HEK293 (cell line): Measurements from ENCODE around the gene HOXD12.

Experiments used
- CTCF ChIA-PET: fragments of 350-600 bp; formaldehyde crosslinking; extraction: SDS; loops from one replicate; lab custom pipeline; 2021; ENCODE audit warnings: antibody characterized with exemption; lab: Yijun Ruan, JAX
- POLR2A ChIA-PET: fragments of 300-600 bp; formaldehyde crosslinking; extraction: SDS; loops from one replicate; lab custom pipeline; 2020; ENCODE audit warnings: antibody characterized with exemption, inconsistent platforms; lab: Yijun Ruan, JAX
- H3K27ac ChIP-seq: fragments of 200-500 bp; sonication (Bioruptor generic); 2 replicates; pipeline ENCODE4 v1.5.1; 2014; ENCODE audit warnings: low read depth, low read length, control low read depth, inconsistent platforms; ENCODE audit errors: extremely low read depth
- H3K36me3 ChIP-seq, 2 experiments: fragments of 200-500 bp in 1 of 2; sonication (Bioruptor generic) in 1 of 2; 1 replicate in 1 of 2; 2 replicates in 1 of 2; pipeline ENCODE4 v1.5.1; 2014 to 2017; ENCODE audit warnings: inconsistent platforms in 2 of 2, low read length in 2 of 2; ENCODE audit not compliant: control insufficient read depth in 2 of 2, insufficient read depth in 1 of 2
- H3K4me1 ChIP-seq: fragments of 200-500 bp; sonication (Bioruptor generic); 2 replicates; pipeline ENCODE4 v1.5.1; 2014; ENCODE audit warnings: mild to moderate bottlenecking, low read length, inconsistent platforms; ENCODE audit not compliant: control insufficient read depth, insufficient read depth
- H3K4me3 ChIP-seq: 2 replicates; pipeline ENCODE4 v1.5.1; 2011; ENCODE audit warnings: low read depth, mild to moderate bottlenecking, control low read depth, low read length, moderate library complexity
- H3K9me3 ChIP-seq: fragments of 200-500 bp; sonication (Bioruptor generic); 2 replicates; pipeline ENCODE4 v1.5.1; 2014; ENCODE audit warnings: low read depth, low read length, inconsistent platforms; ENCODE audit not compliant: control insufficient read depth, insufficient read depth
- GLIS1 ChIP-seq: fragments of 450-650 bp; formaldehyde crosslinking; IDR thresholded peaks from 2 replicates; pipeline ENCODE4 v1.5.1; 2016; ENCODE audit warnings: missing biosample characterization, missing genetic modification characterization
- HOXA7 ChIP-seq: sonication (generic); formaldehyde crosslinking; IDR thresholded peaks from 2 replicates; pipeline ENCODE4 v1.8.1; 2022; ENCODE audit warnings: missing genetic modification reagents, borderline replicate concordance
- IKZF3 ChIP-seq: fragments of 450-650 bp; IDR thresholded peaks from 2 replicates; pipeline ENCODE4 v1.5.0; 2018; ENCODE audit warnings: missing biosample characterization, mild to moderate bottlenecking, missing genetic modification characterization, moderate library complexity
- KLF7 ChIP-seq: fragments of 450-650 bp; formaldehyde crosslinking; IDR thresholded peaks from 2 replicates; pipeline ENCODE4 v1.5.1; 2016; ENCODE audit warnings: missing biosample characterization, missing genetic modification characterization, borderline replicate concordance
- OVOL3 ChIP-seq: fragments of 450-650 bp; formaldehyde crosslinking; IDR thresholded peaks from 2 replicates; pipeline ENCODE4 v1.5.1; 2016; ENCODE audit warnings: missing biosample characterization, missing genetic modification characterization
- SALL2 ChIP-seq: fragments of 450-650 bp; formaldehyde crosslinking; IDR thresholded peaks from 2 replicates; pipeline ENCODE4 v1.5.0; 2017; ENCODE audit warnings: missing biosample characterization, mild to moderate bottlenecking, missing genetic modification characterization, borderline replicate concordance
- SCRT2 ChIP-seq: fragments of 450-650 bp; formaldehyde crosslinking; IDR thresholded peaks from 2 replicates; pipeline ENCODE4 v1.5.1; 2016; ENCODE audit warnings: missing biosample characterization, missing genetic modification characterization
- ZIC2 ChIP-seq: fragments of 450-650 bp; formaldehyde crosslinking; IDR thresholded peaks from 2 replicates; pipeline ENCODE4 v1.5.1; 2016; ENCODE audit warnings: missing biosample characterization, missing genetic modification characterization
- ZNF174 ChIP-seq: fragments of 450-650 bp; formaldehyde crosslinking; IDR thresholded peaks from 2 replicates; pipeline ENCODE4 v1.5.0; 2017; ENCODE audit warnings: missing biosample characterization, mild to moderate bottlenecking, missing genetic modification characterization
- ZNF19 ChIP-seq: fragments of 450-650 bp; formaldehyde crosslinking; IDR thresholded peaks from 2 replicates; pipeline ENCODE4; 2016; ENCODE audit warnings: missing biosample characterization, missing genetic modification characterization, low read depth
- ZNF211 ChIP-seq: fragments of 450-650 bp; formaldehyde crosslinking; IDR thresholded peaks from 2 replicates; pipeline ENCODE4 v1.5.1; 2016; ENCODE audit warnings: low read depth, missing biosample characterization, missing genetic modification characterization
- ZNF350 ChIP-seq: fragments of 450-650 bp; formaldehyde crosslinking; IDR thresholded peaks from 2 replicates; pipeline ENCODE4 v1.5.0; 2017; ENCODE audit warnings: missing biosample characterization, mild to moderate bottlenecking, missing genetic modification characterization
- ZNF362 ChIP-seq: fragments of 450-650 bp; formaldehyde crosslinking; IDR thresholded peaks from 2 replicates; pipeline ENCODE4 v1.5.1; 2016; ENCODE audit warnings: missing biosample characterization, missing genetic modification characterization
- ZNF558 ChIP-seq: fragments of 450-650 bp; formaldehyde crosslinking; IDR thresholded peaks from 2 replicates; pipeline ENCODE4 v1.5.1; 2016; ENCODE audit warnings: missing biosample characterization, missing genetic modification characterization
- ZNF561 ChIP-seq: fragments of 450-650 bp; IDR thresholded peaks from 2 replicates; pipeline ENCODE4 v1.5.1; 2018; ENCODE audit warnings: missing biosample characterization, missing genetic modification characterization, borderline replicate concordance
- ZNF610 ChIP-seq: fragments of 450-650 bp; formaldehyde crosslinking; IDR thresholded peaks from 2 replicates; pipeline ENCODE4 v1.5.1; 2016; ENCODE audit warnings: missing biosample characterization, missing genetic modification characterization, borderline replicate concordance
- ZNF626 ChIP-seq: fragments of 450-650 bp; sonication (Bioruptor Pico); formaldehyde crosslinking; IDR thresholded peaks from 2 replicates; pipeline ENCODE4 v1.5.1; 2018; ENCODE audit warnings: missing biosample characterization, missing genetic modification characterization, inconsistent platforms
- ZNF629 ChIP-seq: fragments of 450-650 bp; formaldehyde crosslinking; IDR thresholded peaks from 2 replicates; pipeline ENCODE4 v1.5.1; 2017; ENCODE audit warnings: missing biosample characterization, missing genetic modification characterization
- ZNF660 ChIP-seq: fragments of 450-650 bp; IDR thresholded peaks from 2 replicates; pipeline ENCODE4 v1.5.1; 2018; ENCODE audit warnings: missing biosample characterization, mild to moderate bottlenecking, missing genetic modification characterization
- ZNF837 ChIP-seq: fragments of 450-650 bp; formaldehyde crosslinking; IDR thresholded peaks from 2 replicates; pipeline ENCODE4 v1.5.1; 2016; ENCODE audit warnings: missing biosample characterization, missing genetic modification characterization
- TF ChIP-seq, protein P1 (sequence below): fragments of 450-650 bp; IDR thresholded peaks from 2 replicates; pipeline ENCODE4 v1.5.1; 2018; ENCODE audit warnings: missing biosample characterization, missing genetic modification characterization

Gene HOXD12

DNA sequence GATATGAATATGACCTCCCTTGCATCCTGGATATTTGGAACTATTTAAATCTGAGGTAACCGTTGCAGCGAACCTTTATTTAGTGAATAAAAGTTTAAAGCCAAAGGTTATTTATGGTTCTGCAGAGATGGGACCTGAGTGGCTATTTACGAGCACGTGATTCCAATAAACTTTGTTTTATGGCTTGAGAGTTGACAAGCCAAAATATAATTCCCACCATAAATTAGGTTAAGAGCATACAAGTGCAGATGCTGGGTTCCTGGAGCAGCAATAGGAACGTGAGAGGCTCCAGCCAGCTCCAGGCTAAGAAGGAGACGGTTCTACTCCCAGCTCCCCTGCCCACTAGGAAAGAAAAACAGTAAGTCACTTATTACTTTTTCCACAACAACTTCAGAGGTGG, 46.5 kb downstream of the HOXD12 start (continued):
- TF ChIP-seq IKZF3 (tag by site-specific recombination), result peak; percentile 67; the same call in 1 of the 2 replicates
- no peak for TF ChIP-seq ZNF837 (tag by site-specific recombination)
- no peak for TF ChIP-seq GLIS1 (tag by site-specific recombination)
- TF ChIP-seq, all 188 proteins: peak for 21

DNA sequence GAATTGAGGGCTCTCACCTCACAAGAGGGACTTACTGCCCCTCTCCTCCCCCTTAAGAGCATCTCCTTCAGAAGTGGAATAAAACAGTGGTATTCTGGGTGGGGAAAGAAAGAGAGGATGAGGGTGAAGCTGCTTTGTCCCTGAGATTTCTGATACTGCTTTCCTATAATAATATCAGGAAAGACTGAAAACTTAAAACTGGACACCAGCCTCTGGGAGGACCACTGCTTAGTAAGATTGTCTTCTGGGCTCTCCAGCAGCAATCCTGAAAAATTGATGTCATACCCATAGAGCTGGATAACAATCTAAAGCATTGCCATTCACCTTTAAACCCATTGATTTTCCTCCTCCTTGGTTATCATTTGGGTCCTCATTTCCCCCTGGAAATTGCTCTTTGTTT, 47.0 kb downstream of the HOXD12 start:
- Histone ChIP-seq H3K27ac (peak overlapping the region; percentile 29; the same call in 1 of the 2 replicates), H3K9me3 (no peaks in the 10 kb centered on the region), H3K4me1 (peaks cover 15% of the 10 kb centered on the region), H3K4me3 (no peak overlapping the region), H3K36me3 (peaks cover 0 to 18% of the 10 kb centered on the region in 2 experiments; a peak in 1 of 3 replicates)
- ChIA-PET CTCF (no interaction called here), POLR2A (no interaction called here)
- TF ChIP-seq SALL2 (tag by site-specific recombination) (no peak), ZNF561 (tag by site-specific recombination) (no peak)

DNA sequence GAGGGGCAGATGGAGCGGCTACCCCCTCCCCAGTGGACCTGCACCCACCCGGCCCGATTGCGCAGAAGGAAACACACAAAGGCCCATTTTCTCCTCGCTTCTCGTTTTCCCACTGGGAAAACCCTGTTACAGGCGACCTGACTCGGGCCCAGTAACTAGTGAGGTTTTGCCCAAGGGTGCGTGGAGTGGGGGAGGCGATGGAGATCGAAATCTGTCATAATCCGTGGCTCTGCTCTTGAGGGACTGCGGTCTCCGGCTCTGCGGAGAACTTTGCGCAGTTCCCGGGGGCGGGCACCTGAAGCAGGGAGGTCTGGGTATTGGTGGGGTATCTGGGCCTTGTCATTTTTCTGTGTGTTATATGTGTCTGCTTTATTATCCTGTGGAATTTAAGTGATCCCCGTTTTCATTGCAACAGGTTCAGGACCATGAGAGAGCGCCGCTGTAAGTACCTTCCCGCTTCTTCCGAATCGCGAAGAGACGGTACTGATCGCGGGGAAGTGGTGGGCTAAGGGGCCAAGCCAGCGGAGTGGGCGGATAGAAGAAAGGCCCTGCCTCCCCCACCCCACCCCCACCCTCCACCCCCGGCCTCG, 47.7 kb downstream of the HOXD12 start:
- no peaks in the 10 kb centered on the region for H3K9me3 ChIP-seq
- TF ChIP-seq ZNF558 (tag by site-specific recombination) (no peak), ZNF174 (tag by site-specific recombination) (no peak), SCRT2 (tag by site-specific recombination) (no peak), ZNF211 (tag by site-specific recombination) (no peak), HOXA7 (CRISPR knock-in tag) (no peak), ZIC2 (no peak), ZNF660 (tag by site-specific recombination) (no peak), ZNF350 (no peak), ZNF19 (tag by site-specific recombination) (no peak), OVOL3 (tag by site-specific recombination) (no peak), KLF7 (tag by site-specific recombination) (no peak), ZNF626 (tag by site-specific recombination) (no peak), ZNF629 (tag by site-specific recombination) (no peak), ZNF610 (tag by site-specific recombination) (no peak), ZNF362 (tag by site-specific recombination) (no peak)
- TF ChIP-seq, protein P1, sequence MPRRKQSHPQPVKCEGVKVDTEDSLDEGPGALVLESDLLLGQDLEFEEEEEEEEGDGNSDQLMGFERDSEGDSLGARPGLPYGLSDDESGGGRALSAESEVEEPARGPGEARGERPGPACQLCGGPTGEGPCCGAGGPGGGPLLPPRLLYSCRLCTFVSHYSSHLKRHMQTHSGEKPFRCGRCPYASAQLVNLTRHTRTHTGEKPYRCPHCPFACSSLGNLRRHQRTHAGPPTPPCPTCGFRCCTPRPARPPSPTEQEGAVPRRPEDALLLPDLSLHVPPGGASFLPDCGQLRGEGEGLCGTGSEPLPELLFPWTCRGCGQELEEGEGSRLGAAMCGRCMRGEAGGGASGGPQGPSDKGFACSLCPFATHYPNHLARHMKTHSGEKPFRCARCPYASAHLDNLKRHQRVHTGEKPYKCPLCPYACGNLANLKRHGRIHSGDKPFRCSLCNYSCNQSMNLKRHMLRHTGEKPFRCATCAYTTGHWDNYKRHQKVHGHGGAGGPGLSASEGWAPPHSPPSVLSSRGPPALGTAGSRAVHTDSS (tag by site-specific recombination), result no peak
- TF ChIP-seq, all 188 proteins: peak for 0
- ChIA-PET CTCF (no interaction called here), POLR2A (no interaction called here)
- H3K4me3 ChIP-seq, result no peak overlapping the region
- peaks cover 0 to 22% of the 10 kb centered on the region in 2 experiments; a peak in 1 of 3 replicates for H3K36me3 ChIP-seq
- H3K4me1 ChIP-seq, result peaks cover 15% of the 10 kb centered on the region
- no peak overlapping the region; the same call in 1 of the 2 replicates for H3K27ac ChIP-seq
